NCI-H1417 (cell line): ENCODE measurements around the gene H19.

Source experiments
- DNase-seq, 3 experiments: peaks; one replicate each; lab custom pipeline; 2025; lab: John Stamatoyannopoulos, UW

H19 gene

DNA sequence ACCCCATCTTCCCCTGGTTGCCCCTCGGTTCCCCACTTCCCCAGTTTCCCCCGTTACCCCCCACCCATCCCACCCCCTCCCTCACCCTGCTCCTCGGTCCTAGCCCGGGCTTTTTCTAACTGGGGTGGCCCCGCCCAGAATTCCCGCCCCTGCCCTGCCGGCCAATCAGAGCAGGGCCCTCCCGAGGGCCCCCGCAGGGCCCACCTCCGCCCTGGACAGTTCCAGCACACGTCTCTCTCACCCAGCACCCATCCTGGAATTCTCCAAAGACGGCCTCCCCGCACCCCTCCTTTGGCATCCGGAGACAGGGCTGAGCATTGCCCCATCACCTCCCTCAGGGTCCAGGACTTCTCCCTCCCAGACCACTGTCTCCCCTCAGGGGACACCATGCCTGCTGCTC is at the start of gene H19:
H19 (minus strand) TSS at position 88 of the 400 bp plus-strand sequence.
- DNase-seq: no peak

GRCh38 chr11:2041963-2042362 is 44.3 kb upstream of the H19 start:
- no peak for DNase-seq

DNA sequence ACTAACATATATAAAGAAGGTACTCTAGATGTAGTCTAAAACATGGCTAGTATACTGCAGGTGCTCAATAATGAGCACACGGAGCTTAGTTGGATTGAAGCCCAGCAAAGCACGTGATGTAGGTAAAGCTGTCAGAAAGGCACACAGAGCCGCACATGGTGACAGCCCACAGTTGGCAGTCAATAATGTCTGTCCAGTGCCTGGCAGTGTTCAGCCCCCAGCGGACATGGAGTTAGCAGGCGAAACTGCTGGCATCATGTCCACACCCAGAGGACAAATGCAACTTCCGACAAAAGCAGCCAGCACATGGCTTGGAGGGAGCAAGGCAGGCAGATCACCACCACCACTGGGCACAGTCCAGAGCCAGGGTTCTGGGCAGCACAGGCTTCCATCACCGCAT is 43.5 kb upstream of the H19 start:
- no peak for DNase-seq

DNA sequence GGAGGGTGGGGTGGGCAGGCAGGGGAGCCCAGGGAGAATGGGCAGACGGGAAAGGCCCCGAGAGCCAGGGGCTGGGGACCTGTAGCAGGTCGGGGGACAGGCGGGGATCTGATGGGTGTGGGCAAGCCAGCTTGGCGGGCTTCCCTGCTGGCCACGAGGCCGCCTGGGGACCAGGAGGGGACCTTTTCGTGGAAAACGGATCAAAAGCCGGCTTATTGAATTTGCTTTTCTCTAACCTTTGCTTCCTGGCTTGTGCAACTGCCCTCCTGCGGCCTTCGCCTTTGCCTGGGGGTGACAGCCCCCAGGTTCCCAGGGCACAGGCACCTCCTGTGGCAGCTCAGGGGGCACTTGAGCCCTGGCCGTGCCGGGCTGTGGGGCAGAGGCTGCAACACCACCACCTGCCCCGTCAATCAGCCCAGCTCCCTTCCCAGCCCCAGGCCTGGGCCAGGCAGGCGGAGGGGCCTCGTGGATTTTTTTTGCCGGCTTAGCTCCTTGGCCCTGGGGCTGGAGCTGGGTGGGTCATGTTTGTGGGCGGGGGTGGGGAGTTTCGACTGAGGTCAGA is 41.6 kb upstream of the H19 start:
- no peak for DNase-seq

GRCh38 chr11:2036863-2037486 is 39.3 kb upstream of the H19 start:
- DNase-seq: no peak

- DNase-seq: no peak
Observed at GRCh38 chr11:2035382-2035781, 37.7 kb upstream of the H19 start.

DNA sequence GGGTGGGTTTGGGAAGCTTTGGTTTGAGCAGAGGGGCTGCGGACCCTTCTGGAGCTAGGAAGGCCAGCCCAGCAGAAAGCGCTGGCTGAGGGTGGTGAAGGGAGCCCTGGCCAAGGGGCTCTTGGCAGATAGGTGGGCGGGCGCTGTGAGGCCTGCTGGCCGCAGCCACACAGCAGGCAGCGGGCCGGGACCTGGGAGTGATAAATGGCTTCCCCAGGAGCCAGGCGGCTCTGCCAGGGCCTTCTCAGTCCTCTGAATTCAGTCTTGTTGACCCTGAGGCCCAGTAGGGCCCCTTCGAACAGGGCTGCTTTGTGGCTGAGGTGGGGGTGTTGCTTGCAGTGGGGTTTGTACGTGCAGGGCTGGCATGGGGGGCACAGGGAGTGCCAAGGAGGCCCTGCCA is 33.4 kb upstream of the H19 start:
- DNase-seq: no peak

DNA sequence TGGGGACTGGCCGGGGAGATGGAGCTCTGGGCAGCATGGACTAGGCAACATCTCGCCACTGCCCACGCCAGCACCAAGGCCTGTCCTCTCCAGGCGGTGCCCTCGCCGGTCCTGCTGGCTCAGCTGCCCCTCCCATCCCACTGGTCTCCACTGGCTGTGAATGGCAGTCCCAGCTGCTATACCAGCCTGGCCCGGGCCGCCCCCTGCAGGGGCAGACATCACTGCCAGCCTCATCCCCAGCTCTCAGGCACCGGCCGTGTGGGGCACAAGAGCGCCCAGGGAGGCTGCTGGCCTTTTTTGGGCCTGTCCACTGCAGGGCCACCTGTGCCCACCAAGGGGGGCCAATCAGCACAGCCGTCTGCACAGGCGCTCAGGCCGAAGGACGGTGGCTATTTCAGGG is 30.1 kb upstream of the H19 start:
- no peak for DNase-seq

GRCh38 chr11:2015025-2015424 is 17.4 kb upstream of the H19 start:
- DNase-seq: no peak

DNA sequence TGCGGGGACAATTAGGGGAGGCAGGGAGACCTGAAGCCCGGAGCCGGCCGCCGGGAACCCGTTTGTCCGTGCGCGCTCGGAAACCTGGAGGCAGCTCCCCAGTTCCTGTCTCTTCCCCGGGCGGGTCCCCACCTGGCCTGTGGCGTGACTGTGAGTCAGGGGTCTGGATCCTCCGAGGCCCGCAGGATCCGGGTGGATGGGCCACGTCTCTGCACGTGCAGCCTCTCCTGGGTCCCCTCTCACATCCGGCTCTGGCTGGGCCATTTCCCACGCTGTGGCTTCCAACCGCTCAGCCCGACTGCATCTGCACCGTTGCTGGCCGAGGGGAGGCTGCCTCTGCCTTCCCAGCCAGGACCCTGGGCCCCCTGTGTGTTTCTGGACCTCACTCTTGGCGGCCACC is 14.8 kb upstream of the H19 start:
- DNase-seq: no peak

GRCh38 chr11:2004466-2004865 is 6.8 kb upstream of the H19 start:
- DNase-seq: no peak

GRCh38 chr11:2002807-2003206 is 5.2 kb upstream of the H19 start:
- DNase-seq: no peak

DNA sequence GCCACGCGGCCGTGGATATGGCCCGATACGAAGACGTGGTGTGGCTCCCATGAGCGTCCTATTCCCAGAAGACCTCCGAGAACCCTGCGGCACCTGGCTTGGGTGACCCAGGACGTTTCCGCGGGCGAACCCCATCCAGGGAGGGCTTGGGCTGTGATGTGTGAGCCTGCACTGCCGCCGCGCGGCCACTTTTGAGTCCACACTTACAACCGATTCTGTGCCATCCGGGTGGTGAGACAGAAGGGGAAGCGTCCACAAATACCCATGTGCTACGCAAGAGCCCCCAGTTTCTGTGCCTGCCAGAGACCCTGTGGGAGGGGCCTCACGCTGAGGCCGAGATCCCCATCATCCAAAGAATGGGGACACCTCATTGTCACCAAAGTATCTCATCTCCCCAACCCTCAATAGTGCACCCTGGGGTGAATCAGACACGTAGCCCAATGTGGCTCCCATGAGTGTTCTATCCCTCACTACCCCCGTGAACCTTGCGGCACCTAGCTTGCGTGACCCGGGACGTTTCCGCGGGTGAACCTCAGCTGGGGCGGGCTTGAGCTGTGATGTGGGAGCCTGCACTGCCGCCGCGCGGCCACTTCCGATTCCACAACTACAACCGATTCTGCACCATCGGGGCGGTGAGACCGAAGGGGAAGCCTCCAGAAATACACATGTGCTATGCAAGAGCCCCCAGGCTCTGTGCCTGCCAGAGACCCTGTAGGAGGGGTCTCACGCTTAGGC is 4.6 kb upstream of the H19 start:
- no peak for DNase-seq

DNA sequence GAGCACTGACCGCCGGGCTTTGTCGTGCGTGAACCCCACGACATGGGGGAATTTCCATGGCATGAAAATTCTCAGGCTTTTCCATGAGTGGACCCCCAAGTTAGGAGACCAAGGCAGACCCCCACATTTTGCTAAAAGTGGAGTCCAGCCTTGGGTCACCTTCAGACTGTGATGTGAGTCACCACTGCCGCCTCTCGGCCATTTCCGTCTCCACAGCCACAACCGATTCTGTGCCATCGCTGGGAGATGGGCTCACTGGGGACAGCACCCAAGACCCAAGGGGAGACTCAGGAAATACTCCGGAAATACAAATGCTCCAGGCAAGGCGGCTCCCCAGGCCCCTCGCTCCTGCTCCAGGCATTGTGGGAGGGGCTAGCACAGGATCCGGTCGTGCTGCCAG is 1.2 kb upstream of the H19 start:
- DNase-seq: no peak

- no peak for DNase-seq
Observed at GRCh38 chr11:1998290-1998689, 648 bp upstream of the H19 start.

GRCh38 chr11:1994121-1994520 is 3.5 kb downstream of the H19 start:
- DNase-seq: no peak

- DNase-seq: no peak
Observed at GRCh38 chr11:1992111-1992510, 5.5 kb downstream of the H19 start.

GRCh38 chr11:1990872-1991578 is 6.6 kb downstream of the H19 start:
- no peak for DNase-seq

- DNase-seq: no peak
Observed at GRCh38 chr11:1989953-1990352, 7.7 kb downstream of the H19 start.

DNA sequence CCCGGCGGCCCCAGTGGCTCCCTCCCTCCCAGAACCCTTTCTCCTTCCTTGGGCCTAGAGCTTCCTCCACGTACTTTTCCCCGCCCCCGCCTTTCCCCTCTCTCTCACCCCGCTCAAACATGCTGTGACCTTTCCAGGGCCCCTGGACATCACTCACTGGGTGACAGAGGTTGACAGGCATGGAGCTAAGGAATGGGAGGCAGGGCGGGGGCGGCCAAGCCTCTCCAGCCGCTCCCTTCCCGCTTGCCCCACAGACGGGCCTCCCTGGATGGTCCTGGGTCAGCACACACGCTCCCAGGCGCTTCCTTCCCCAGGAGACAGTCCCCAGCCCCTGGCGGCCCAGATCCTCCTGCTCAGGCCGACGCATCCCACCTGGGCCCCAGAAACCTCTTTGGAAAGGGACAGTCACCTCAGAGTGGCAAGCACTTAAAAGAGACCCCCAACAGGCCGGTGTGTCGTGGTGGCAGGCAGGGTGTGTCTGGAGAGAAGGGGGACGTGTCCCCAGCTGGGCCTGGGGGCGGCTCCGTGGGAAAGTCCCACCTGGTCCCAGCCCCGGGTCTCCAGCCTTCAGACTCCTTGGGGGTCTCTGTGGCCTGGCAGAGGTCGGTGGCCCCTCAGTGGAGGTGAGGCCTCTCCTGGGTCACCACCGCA is 8.8 kb downstream of the H19 start:
- no peak for DNase-seq

DNA sequence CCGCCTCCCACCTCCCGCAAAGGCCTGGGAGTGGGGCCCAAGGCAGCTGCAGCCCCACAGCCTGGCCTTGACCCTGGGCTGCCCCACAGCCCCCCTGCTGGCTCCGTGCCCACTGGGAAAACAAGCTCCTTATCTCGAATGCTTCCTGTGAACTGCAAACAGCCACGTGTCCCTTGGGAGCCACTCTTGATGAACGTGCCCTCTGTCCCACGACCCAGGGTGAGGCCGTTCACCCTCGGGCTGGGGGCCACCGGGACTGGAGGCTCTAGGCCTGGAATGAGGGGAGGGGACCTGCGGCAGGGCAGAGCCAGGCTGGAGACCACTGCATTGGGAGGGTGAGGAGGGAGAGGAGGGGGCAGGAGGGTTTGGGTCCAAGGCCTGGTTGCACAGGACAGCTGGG is 9.5 kb downstream of the H19 start:
- no peak for DNase-seq

DNA sequence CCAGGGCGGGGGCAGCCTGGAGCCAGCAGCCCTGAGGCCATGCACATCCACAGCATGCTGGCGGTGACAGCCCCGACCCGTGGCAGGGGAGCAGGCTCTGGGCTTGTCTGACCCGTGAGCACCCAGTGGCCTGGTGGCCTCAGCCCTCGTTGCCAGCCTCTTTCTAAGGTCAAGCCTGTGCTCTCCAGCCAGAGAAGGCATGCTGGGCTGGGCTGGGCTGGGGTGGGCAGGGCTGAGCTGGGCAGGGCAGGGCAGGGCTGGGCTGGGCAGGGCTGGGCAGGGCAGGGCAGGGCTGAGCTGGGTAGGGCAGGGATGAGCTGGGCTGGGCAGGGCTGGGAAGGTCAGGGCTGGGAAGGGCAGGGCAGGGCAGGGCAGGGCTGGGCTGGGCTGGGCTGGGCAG is 10.6 kb downstream of the H19 start:
- no peak for DNase-seq

DNA sequence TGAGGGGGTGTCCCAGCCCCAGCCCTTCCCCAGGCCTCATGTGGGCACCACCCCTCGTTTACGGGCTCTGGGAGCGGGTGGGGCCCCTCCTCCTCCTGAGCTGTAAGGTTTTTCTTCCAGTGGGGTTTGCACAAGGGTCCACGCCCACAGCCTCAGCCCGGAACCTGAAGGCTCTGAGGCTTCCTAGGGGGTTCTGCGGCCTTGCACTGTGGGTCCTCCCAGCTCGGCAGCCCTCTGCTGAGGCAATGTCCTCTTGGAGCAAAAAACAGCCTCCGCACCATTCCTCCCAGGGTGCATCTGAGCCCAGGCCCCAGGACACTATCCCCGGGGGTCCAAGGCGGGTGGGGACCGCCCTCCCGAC is 14.1 kb downstream of the H19 start:
- DNase-seq: no peak
